Activated naive CD8-positive, alpha-beta T cell treated with anti-CD3 and anti-CD28 coated beads, Interleukin-2, amount 50 U/mL, for 16 hours (primary cell): ENCODE measurements around the gene SMAD3.

Experiments used
- DNase-seq: peaks from one replicate; pipeline ENCODE4 v3.0.0-alpha.2; 2020; ENCODE audit warnings: low read depth, low spot score

The SMAD3 gene

GRCh38 chr15:67180035-67180434, 114.6 kb downstream of the SMAD3 start:
- no peak for DNase-seq

DNA sequence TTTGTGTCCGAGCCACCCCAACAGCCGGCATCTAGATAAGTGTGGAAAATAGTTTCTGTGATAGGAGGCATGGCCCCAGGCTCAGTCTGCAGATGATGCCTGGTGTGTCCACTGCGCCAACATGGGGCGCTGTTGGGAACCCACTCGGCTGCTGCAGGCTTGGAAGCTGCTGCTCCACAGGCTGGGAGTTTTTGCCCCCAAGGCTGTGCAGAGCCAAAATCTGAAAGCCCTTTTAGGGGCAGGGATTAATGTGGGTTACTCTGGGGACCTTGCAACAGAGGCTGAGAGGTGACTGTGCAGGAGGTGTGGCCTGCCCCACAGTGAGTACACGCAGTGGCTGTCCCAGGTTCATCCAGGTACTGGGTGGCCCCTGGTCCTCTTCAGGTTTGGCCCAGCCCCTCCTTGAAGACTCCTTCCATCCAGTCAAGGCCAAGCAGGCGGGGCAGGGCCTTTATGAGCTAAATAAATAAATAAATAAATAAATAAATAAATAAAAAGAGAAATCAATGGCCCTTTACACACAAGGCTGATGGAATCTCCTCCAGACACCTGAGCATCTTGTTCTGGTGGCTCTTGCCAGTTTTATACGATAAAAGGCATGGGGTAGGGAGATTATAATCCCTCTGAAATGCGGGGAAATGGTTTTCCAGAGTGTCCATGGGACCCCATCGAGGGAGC, 115.3 kb downstream of the SMAD3 start:
- no peak for DNase-seq

DNA sequence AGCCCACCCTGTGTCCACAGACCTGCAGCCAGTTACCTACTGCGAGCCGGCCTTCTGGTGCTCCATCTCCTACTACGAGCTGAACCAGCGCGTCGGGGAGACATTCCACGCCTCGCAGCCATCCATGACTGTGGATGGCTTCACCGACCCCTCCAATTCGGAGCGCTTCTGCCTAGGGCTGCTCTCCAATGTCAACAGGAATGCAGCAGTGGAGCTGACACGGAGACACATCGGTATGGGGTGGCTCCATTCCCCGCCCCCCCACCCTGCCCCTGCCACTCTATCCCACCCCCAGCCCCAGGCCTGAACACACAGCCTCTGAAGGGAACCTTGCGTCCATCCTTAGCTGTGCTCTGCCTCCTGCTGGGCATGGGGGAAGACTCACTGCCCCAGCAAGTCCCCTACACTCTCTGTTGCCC, 115.8 kb downstream of the SMAD3 start:
- no peak for DNase-seq

DNA sequence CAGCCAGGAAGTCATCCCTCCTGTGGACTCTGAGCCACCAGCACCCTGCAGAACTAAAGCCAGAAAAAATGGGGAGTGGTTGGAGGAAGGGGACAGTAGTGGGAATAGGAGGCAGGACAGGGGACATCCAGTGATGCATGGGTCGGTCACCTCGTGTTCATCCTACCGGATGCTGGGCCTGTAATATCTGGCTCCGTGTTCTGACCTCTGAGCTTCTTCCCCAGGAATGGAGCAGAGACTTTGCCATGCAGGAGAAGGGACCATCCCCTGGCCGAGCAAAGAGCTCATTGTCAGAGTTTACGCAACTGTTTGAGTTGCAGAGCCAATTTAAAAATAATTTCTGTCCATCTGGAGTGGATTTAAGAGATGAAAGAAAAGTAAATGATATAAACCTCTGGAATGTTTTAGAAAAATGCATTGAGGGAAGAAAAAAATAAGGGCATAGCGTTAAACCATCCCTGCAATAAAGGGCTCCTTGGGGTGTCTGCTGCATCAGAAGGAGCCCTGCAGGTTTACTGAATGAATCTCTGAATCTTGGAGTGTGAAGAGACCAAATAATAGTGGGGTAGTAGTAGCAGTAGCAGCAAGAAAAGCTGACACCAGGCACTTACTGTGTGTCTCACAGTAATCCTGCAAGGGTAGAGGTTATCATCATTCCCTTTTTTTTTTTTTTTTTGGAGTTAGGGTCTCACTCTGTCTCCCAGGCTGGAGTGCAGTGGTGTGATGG, 118.2 kb downstream of the SMAD3 start:
- DNase-seq, result no peak

DNA sequence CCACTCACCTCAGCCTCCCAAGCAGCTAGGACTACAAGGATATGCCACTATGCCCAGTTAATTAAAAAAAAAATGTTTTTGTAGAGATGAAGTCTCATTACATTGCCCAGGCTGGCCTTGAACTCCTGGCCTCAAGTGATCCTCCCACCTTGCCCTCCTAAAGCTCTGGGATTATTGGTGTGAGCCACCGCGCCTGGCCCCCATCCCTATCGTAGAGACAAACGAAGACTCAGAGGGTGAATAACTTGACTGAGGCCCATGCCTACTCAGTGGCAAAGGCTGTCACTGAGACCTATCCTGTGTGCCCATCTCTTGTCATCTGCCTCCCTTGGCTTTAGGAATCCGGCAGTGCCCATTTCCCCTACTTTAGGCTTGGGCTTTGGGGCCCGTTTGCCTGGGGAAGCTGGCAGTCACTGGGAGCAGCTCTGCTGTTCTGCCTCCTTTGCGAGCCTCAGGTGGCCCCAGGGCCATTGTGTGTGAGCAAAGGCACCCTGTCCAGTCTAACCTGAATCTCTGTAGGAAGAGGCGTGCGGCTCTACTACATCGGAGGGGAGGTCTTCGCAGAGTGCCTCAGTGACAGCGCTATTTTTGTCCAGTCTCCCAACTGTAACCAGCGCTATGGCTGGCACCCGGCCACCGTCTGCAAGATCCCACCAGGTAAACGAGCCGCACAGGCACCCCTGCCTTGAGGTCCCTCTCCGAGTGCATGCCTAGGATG, 119.0 kb downstream of the SMAD3 start:
- no peak for DNase-seq

GRCh38 chr15:67185051-67185450, 119.6 kb downstream of the SMAD3 start:
- no peak for DNase-seq

GRCh38 chr15:67185621-67186225, 120.3 kb downstream of the SMAD3 start:
- no peak for DNase-seq

- DNase-seq, result no peak
These were observed 120.8 kb downstream of the SMAD3 start for GRCh38 chr15:67186226-67186649.

DNA sequence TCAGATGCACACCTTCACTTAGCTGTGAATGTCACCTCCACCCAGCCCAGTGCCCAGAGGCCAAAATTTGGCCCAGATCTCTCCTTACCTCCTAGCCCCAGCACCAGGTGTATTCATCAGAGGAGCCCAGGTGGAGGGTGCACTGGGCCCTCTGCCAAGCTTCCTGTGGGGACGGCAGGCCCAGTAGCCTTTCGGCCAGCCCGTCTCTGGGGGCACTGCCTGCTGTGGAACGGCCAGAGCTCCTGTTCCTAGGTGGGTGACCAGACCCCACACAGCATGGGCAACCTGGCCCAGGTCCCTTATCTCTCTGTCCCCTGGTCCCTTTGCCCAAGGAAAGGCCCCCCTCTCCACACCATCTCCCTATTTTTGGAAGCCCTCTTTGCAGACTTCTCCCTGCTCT, 121.3 kb downstream of the SMAD3 start:
- no peak for DNase-seq

DNA sequence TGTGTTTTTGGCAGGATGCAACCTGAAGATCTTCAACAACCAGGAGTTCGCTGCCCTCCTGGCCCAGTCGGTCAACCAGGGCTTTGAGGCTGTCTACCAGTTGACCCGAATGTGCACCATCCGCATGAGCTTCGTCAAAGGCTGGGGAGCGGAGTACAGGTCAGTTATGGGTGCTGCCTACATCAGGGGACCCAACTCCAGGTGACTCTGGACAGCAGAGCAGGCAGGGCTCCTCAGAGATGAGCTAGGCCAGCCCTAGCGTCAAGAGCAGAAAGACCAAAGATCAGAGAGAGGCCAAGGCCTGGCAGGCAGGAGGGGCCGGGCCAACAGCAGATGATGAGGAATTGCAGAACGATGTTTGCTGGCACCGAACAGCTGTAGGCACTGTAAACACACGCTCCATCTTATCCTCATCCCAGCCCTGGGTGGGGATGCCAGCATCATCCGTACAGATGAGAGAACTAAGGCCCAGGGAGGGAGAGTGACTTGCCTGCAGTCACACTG, 122.0 kb downstream of the SMAD3 start:
- DNase-seq, result no peak

DNA sequence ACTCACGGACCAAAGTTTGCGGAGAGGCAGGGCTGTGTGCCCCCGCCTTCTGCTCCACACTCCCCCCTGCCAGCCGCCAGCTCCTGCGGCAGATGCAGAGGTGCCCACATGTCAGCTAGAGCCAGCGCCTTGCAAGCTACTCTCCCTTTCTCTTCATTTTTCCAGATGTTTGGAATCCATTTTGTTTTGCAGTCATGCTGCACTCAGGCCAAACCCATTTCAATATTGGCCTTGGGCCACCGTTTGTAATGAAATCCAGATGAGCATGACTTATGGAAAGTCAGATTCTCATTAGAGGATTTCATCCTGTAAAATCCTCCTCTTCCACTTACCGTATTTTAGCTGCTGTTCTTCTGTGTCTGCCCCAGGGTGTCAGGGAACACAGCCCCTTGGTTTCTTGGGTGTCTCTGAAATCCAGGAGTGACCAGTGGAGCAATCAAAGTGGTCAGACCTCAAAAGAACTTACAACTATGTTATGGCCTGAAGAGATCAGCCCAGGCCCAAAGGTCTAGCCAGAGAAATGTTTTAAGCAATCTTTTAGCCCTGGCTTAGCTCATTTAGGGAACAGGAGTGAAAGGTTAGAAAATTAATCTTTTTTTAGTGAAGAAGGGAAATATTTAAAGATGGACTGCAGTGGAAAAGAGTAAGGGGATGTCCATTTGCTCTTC, 123.3 kb downstream of the SMAD3 start:
- DNase-seq, result no peak

DNA sequence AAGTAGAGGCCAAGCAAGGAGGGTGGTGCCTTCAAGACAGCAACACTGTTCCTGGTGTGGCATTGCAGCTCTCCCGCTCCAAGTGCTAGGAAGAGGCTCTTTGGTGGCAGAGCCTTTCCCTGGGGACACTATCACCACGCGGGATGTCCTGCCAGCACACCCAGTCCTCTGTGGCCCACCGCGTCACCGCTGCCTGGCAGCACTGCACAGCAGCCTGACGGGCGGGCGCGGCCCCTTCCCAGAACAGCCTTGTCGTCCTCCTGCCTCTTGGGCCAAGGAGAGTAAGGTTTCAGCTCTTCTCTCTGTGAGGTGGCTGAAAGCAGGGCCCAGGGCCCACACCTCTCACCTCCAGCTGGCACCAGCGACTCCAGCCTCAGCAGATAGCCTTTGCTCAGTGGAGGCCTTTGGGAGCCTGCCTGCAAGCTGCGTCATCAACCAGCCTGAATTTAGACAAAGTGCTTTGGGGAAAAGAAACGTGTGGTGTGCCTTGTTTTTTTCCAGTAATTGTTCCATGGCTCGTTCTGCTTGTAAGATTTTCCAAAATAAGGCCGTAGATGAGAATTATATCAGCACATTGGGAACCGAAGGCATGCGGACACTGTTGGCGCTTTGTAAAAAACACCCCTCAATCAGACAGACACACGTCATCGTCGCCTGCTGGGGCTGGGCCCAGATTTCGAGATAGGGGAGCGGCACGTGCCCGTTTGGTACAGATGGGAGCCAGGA, 124.1 kb downstream of the SMAD3 start:
- no peak for DNase-seq

DNA sequence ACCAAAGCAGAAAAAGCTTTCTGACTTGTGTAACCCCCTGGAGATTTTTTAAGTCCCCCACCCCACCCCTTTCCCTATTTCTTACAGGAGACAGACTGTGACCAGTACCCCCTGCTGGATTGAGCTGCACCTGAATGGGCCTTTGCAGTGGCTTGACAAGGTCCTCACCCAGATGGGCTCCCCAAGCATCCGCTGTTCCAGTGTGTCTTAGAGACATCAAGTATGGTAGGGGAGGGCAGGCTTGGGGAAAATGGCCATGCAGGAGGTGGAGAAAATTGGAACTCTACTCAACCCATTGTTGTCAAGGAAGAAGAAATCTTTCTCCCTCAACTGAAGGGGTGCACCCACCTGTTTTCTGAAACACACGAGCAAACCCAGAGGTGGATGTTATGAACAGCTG, 124.9 kb downstream of the SMAD3 start:
- no peak for DNase-seq

- no peak for DNase-seq
These were observed 125.4 kb downstream of the SMAD3 start for GRCh38 chr15:67190813-67191212.

- no peak for DNase-seq
These were observed 126.9 kb downstream of the SMAD3 start for GRCh38 chr15:67192185-67192820.

GRCh38 chr15:67193223-67193990, 128.0 kb downstream of the SMAD3 start:
- DNase-seq, result no peak

- DNase-seq, result no peak
These were observed 129.0 kb downstream of the SMAD3 start for GRCh38 chr15:67194171-67195114.

DNA sequence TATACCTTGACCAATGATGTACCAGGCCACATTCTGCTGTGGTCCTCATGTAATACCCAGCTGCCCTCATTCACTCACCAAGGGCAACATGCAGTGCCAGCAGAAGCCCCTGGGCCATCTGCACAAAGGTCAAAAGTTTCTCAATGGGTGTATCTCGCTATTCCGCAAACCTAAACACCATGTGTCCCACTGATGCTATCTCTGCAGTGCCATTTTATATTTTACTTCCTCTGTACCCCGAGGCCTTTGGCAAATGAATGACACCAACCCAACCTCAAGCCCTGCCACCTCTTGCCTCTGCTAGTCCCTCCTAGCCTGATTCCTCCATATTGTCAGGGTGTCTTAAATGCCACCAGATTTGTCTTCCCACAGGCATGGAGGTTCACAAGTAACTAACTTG, 129.9 kb downstream of the SMAD3 start:
- DNase-seq, result no peak
